ENCODE data around the gene PSMB9.
"Not testable (repeated sequence)": the region's sequence is repeated elsewhere in the genome, so short reads cannot be mapped to it uniquely, and the experiment has no call there.

GRCh38 chr6:32880962-32881361 lies 27.0 kb downstream of the PSMB9 start:
- not testable (repeated sequence) for TF ChIP-seq CTCF, POLR2A (IDR thresholded peaks at IDR 0.05)
